PFSK-1 (cell line): ENCODE measurements around the gene APEX1.

ENCODE experiments used
- FOXP2 ChIP-seq: optimal IDR thresholded peaks from 2 replicates; pipeline ENCODE3; 2011; ENCODE audit warnings: borderline replicate concordance, control low read depth, inconsistent platforms; ENCODE audit not compliant: insufficient read depth; ENCODE audit errors: extremely low read length, extremely low read depth
- POLR2AphosphoS5 ChIP-seq: IDR thresholded peaks from 2 replicates; pipeline ENCODE4 v1.6.1; 2012; ENCODE audit warnings: low read depth, mild to moderate bottlenecking, control low read depth, low read length, moderate library complexity
- SIN3A ChIP-seq: IDR thresholded peaks from 2 replicates; pipeline ENCODE4 v1.6.1; 2012; ENCODE audit warnings: mild to moderate bottlenecking, low read length, moderate library complexity, borderline replicate concordance; ENCODE audit not compliant: insufficient read depth
- TAF1 ChIP-seq: IDR thresholded peaks from 2 replicates; pipeline ENCODE4 v1.6.1; 2012; ENCODE audit warnings: low read length, control low read depth, borderline replicate concordance; ENCODE audit not compliant: insufficient read depth
- TF ChIP-seq, protein P1 (sequence below), 2 experiments: IDR thresholded peaks; 2 replicates each; pipeline versions ENCODE4 v1.6.1 to v1.8.0; 2011 to 2012; ENCODE audit warnings: low read depth in 2 of 2, low read length in 2 of 2, control low read depth in 1 of 2, inconsistent platforms in 1 of 2, mild to moderate bottlenecking in 1 of 2, moderate library complexity in 1 of 2; ENCODE audit not compliant: insufficient read depth in 1 of 2

APEX1 gene

DNA sequence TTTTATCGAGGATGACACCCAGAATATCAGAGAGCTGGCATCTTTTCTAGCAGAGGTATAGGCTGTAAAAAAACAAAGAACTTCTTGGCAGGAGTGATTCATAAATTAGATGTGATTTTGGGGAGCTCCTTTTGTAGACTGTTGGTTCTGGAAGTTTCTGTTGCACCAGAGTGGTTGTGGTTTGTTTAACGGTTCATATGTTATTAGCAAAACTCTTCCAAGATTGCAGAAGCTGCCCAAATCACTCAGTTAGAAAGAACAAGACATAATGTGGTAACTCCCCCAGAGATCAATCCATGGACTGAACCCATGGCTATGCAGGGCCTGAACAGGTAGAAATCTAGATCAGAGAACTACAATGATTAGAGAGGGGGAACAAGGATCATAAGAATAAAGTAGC is 43.6 kb downstream of the APEX1 start:
- TF ChIP-seq FOXP2 (no peak), POLR2AphosphoS5 (no peak), SIN3A (no peak), TAF1 (no peak)
- TF ChIP-seq, protein P1, sequence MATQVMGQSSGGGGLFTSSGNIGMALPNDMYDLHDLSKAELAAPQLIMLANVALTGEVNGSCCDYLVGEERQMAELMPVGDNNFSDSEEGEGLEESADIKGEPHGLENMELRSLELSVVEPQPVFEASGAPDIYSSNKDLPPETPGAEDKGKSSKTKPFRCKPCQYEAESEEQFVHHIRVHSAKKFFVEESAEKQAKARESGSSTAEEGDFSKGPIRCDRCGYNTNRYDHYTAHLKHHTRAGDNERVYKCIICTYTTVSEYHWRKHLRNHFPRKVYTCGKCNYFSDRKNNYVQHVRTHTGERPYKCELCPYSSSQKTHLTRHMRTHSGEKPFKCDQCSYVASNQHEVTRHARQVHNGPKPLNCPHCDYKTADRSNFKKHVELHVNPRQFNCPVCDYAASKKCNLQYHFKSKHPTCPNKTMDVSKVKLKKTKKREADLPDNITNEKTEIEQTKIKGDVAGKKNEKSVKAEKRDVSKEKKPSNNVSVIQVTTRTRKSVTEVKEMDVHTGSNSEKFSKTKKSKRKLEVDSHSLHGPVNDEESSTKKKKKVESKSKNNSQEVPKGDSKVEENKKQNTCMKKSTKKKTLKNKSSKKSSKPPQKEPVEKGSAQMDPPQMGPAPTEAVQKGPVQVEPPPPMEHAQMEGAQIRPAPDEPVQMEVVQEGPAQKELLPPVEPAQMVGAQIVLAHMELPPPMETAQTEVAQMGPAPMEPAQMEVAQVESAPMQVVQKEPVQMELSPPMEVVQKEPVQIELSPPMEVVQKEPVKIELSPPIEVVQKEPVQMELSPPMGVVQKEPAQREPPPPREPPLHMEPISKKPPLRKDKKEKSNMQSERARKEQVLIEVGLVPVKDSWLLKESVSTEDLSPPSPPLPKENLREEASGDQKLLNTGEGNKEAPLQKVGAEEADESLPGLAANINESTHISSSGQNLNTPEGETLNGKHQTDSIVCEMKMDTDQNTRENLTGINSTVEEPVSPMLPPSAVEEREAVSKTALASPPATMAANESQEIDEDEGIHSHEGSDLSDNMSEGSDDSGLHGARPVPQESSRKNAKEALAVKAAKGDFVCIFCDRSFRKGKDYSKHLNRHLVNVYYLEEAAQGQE (IDR thresholded peaks at IDR 0.05; ENCODE audit: insufficient read depth in 1 of 2, low read depth in 2 of 2, low read length in 2 of 2): no peak

DNA sequence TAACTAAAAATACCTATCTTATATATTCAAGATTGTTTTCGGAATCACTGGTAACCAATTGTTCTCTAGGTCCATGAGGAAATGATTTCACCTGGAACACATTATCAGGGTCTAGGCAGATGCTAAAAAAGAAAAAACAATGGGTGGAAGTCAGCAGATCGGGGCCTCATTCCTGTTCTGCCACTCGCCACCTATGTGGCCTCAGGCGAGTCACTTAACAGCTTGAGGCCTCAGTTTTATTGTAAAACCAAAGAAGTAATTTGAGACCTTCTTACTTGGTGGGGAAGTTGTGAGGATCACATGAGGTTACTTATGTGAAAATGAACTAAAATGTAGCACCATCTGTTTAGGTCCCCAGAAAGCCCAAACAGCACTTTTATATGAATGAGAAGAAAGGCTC is 44.1 kb downstream of the APEX1 start:
- no peak for TF ChIP-seq FOXP2
- no peak for TF ChIP-seq POLR2AphosphoS5
- no peak for TF ChIP-seq TAF1
- TF ChIP-seq SIN3A: no peak
- TF ChIP-seq, protein P1 (IDR thresholded peaks at IDR 0.05; ENCODE audit: insufficient read depth in 1 of 2, low read depth in 2 of 2, low read length in 2 of 2): no peak

DNA sequence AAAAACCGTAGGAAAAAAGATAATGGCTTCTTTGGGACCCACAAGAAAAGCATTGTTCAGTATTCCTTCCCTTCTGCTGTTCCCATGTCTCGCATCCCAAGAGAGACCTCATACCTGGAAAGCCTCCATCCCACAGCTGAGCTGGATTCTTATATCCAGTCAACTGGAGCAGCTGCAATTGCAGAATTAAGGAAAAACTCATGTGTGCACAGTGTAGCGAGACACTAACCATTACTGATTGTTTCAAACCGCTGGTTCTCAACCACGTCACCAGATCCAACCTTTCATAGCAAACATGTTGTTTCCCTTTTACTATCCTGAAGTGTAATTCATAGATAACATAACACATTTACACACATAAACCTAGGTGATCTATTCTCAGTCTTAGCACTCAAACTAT is 44.9 kb downstream of the APEX1 start:
- TF ChIP-seq FOXP2 (no peak), POLR2AphosphoS5 (no peak), SIN3A (no peak)

DNA sequence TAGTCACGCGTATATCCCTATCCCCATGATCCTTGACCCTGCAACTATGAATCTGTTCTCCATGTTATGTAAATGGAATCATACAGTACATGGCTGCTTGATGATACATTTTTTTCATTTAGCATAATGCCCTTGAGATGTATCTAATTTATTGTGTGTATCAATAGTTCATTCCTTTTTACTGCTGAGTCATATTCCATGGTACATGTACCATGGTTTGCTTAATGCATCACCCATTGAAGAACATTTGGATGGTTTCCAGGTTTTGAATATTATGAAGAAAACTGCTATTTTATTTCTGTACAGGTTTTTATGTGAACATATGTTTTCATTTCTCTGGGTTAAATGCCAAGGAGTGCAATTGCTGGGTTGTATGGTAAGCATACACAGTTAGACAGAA is 46.3 kb downstream of the APEX1 start:
- TF ChIP-seq FOXP2 (no peak), POLR2AphosphoS5 (no peak), SIN3A (no peak), TAF1 (no peak)
- TF ChIP-seq, protein P1 (IDR thresholded peaks at IDR 0.05; ENCODE audit: insufficient read depth in 1 of 2, low read depth in 2 of 2, low read length in 2 of 2): no peak

DNA sequence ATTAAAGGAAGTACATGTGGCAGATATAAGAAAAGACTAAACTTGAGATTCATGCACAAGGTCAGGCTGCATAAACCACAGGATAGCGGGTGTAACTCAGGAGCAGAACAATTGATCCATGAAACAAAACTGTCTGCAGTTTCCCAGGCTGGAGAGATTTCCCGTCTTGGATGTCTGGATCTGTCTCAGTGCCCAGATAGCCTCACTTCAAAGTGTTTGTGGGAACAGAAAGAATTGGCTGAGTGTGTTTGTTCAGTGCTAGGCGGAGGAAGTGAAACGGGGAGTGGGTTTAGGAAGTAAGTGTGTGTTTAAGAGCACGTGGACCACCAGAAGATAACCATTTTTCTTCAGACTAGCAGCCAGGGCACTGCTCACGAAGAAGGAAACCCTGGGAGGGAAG is 48.9 kb downstream of the APEX1 start:
- TF ChIP-seq TAF1: no peak
- TF ChIP-seq, protein P1 (IDR thresholded peaks at IDR 0.05; ENCODE audit: insufficient read depth in 1 of 2, low read depth in 2 of 2, low read length in 2 of 2): no peak
- no peak for TF ChIP-seq FOXP2
- TF ChIP-seq POLR2AphosphoS5: no peak
- TF ChIP-seq SIN3A: no peak
